ENCODE results near the gene KSR1. TPM values are rescaled to one million over a fixed set of nuclear protein-coding genes. Genes with fewer than 3 reads are reported as not detected.

The KSR1 gene
- total RNA-seq, 1 experiment from 2014 or later = 21.7 TPM

GRCh38 chr17:27538156-27538955, 82.1 kb downstream of the KSR1 start:
- H3K4me3 ChIP-seq (ENCODE audit: low read depth in 2 of 2, low read length in 2 of 2) = no peak overlapping the region
- H3K27me3 ChIP-seq (ENCODE audit: control insufficient read depth, insufficient read depth, low read length) = no peaks in the 10 kb centered on the region
- no peak for DNase-seq (ENCODE audit: low read depth, low spot score)
- intact Hi-C loops (cut with micrococcal nuclease; ENCODE audit: unreplicated experiment) (no loop called here), in situ Hi-C loops (cut with HindIII; ENCODE audit: low pct_unique_long_range_greater_than_20kb, low sequenced_read_pairs) (no loop called here)
- no peaks in the 10 kb centered on the region for H3K36me3 ChIP-seq (ENCODE audit: control insufficient read depth, insufficient read depth, low read length)
- H3K27ac ChIP-seq (ENCODE audit: low read length) = no peak overlapping the region
- ChIA-PET CTCF (no interaction called here), POLR2A (no interaction called here)
- no TSS peak for BruUV-seq (replicated peaks)
- no peaks in the 10 kb centered on the region for H3K9me3 ChIP-seq (ENCODE audit: control insufficient read depth, insufficient read depth, low read depth, low read length)
- H3K4me1 ChIP-seq (ENCODE audit: control insufficient read depth, insufficient read depth, low read length) = peaks cover 16% of the 10 kb centered on the region
- no peak for ATAC-seq
- no peak for TF ChIP-seq POLR2AphosphoS5 (IDR thresholded peaks at IDR 0.05; ENCODE audit: low read depth, low read length)
- no peak for TF ChIP-seq TCF7L2 (IDR thresholded peaks at IDR 0.05; ENCODE audit: low read depth, low read length)
- TF ChIP-seq SIN3A (IDR thresholded peaks at IDR 0.05; ENCODE audit: borderline replicate concordance, insufficient read depth, low read depth, low read length) = no peak
- no peak for TF ChIP-seq REST (IDR thresholded peaks at IDR 0.05; ENCODE audit: insufficient read depth in 1 of 2, low read depth in 2 of 2, low read length in 1 of 2)
- no peak for TF ChIP-seq CTCF (IDR thresholded peaks at IDR 0.05)

- ChIA-PET POLR2A (interaction anchor here (0.5 kb wide), 1 partner anchor 1314 kb away, joined by 7 read pairs; no protein-coding TSS in a partner anchor), CTCF (no interaction called here)
- ATAC-seq (no peak), DNase-seq (ENCODE audit: low read depth, low spot score) (no peak)
- TF ChIP-seq CTCF (IDR thresholded peaks at IDR 0.05) (no peak), REST (IDR thresholded peaks at IDR 0.05; ENCODE audit: insufficient read depth in 1 of 2, low read depth in 2 of 2, low read length in 1 of 2) (no peak), POLR2AphosphoS5 (IDR thresholded peaks at IDR 0.05; ENCODE audit: low read depth, low read length) (no peak), SIN3A (IDR thresholded peaks at IDR 0.05; ENCODE audit: borderline replicate concordance, insufficient read depth, low read depth, low read length) (no peak), TCF7L2 (IDR thresholded peaks at IDR 0.05; ENCODE audit: low read depth, low read length) (no peak)
- no peak overlapping the region for H3K4me3 ChIP-seq (ENCODE audit: low read depth in 2 of 2, low read length in 2 of 2)
- no peak overlapping the region for H3K27ac ChIP-seq (ENCODE audit: low read length)
- peaks cover 11% of the 10 kb centered on the region for H3K4me1 ChIP-seq (ENCODE audit: control insufficient read depth, insufficient read depth, low read length)
- no peaks in the 10 kb centered on the region for H3K27me3 ChIP-seq (ENCODE audit: control insufficient read depth, insufficient read depth, low read length)
- in situ Hi-C loops (cut with HindIII; ENCODE audit: low pct_unique_long_range_greater_than_20kb, low sequenced_read_pairs) = no loop called here
- H3K36me3 ChIP-seq (ENCODE audit: control insufficient read depth, insufficient read depth, low read length) = no peaks in the 10 kb centered on the region
- no peaks in the 10 kb centered on the region for H3K9me3 ChIP-seq (ENCODE audit: control insufficient read depth, insufficient read depth, low read depth, low read length)
- intact Hi-C loops (cut with micrococcal nuclease; ENCODE audit: unreplicated experiment) = no loop called here
- BruUV-seq (replicated peaks) = no TSS peak
These were observed 82.9 kb downstream of the KSR1 start for GRCh38 chr17:27539152-27539551.

Data from Panc1 (cell line).